Type B pancreatic cell (in vitro differentiated cells): ENCODE measurements around the gene ARHGEF17. TPM values are rescaled to one million over a fixed set of nuclear protein-coding genes. Genes with fewer than 3 reads are reported as not detected.

ENCODE experiments used
- DNase-seq: peaks from one replicate; pipeline ENCODE4 v3.0.0; 2021; ENCODE audit warnings: mixed read lengths; ENCODE audit not compliant: unreplicated experiment; ENCODE audit errors: extremely low spot score
- H3K27ac Mint-ChIP-seq: 2 replicates; pipeline ENCODE4 v1.8.0; 2021; ENCODE audit warnings: mild to moderate bottlenecking, mixed read lengths
- H3K27me3 Mint-ChIP-seq: 2 replicates; pipeline ENCODE4 v1.8.0; 2021; ENCODE audit warnings: mixed read lengths
- H3K36me3 Mint-ChIP-seq: 2 replicates; pipeline ENCODE4 v1.8.0; 2021; ENCODE audit warnings: mixed read lengths
- H3K4me1 Mint-ChIP-seq: one replicate; pipeline ENCODE4 v1.8.0; 2021; ENCODE audit warnings: mixed read lengths; ENCODE audit not compliant: unreplicated experiment
- H3K4me3 Mint-ChIP-seq: 2 replicates; pipeline ENCODE4 v1.8.0; 2021; ENCODE audit warnings: mild to moderate bottlenecking, mixed read lengths
- H3K9me3 Mint-ChIP-seq: 2 replicates; pipeline ENCODE4 v1.8.0; 2021; ENCODE audit warnings: mixed read lengths
- CTCF ChIP-seq: fragments of 200-600 bp; sonication (generic); conservative IDR thresholded peaks from 2 replicates; pipeline ENCODE4 v1.5.0; 2021; ENCODE audit warnings: antibody characterized with exemption, mild to moderate bottlenecking
- total RNA-seq: library from RNA; stranded (reverse); gene quantifications from 2 replicates; pipeline ENCODE4 v1.2.1, GENCODE V29; 2021; ENCODE audit warnings: low replicate concordance

Gene ARHGEF17
- total RNA-seq, 1 donor from 2014 or later = 69.7 TPM

- DNase-seq = peak; percentile 93
- H3K4me3 Mint-ChIP-seq = peak overlapping the region; percentile 28
- peaks cover 49% of the 10 kb centered on the region for H3K4me1 Mint-ChIP-seq
- no peaks in the 10 kb centered on the region for H3K36me3 Mint-ChIP-seq
- H3K27me3 Mint-ChIP-seq = no peaks in the 10 kb centered on the region
- H3K9me3 Mint-ChIP-seq = no peaks in the 10 kb centered on the region
- peak overlapping the region; percentile 39 for H3K27ac Mint-ChIP-seq
- TF ChIP-seq CTCF = peak; percentile 97
Observed at GRCh38 chr11:73335204-73335923, 27.3 kb downstream of the ARHGEF17 start.

GRCh38 chr11:73337846-73338245, 29.8 kb downstream of the ARHGEF17 start:
- Mint-ChIP-seq H3K4me1 (peaks cover 49% of the 10 kb centered on the region), H3K36me3 (no peaks in the 10 kb centered on the region), H3K9me3 (no peaks in the 10 kb centered on the region), H3K27ac (no peak overlapping the region), H3K4me3 (no peak overlapping the region), H3K27me3 (no peaks in the 10 kb centered on the region)
- DNase-seq = no peak
- TF ChIP-seq CTCF = no peak

GRCh38 chr11:73338279-73338678, 30.2 kb downstream of the ARHGEF17 start:
- no peak overlapping the region for H3K4me3 Mint-ChIP-seq
- no peaks in the 10 kb centered on the region for H3K36me3 Mint-ChIP-seq
- TF ChIP-seq CTCF = no peak
- H3K27ac Mint-ChIP-seq = no peak overlapping the region
- H3K9me3 Mint-ChIP-seq = no peaks in the 10 kb centered on the region
- H3K27me3 Mint-ChIP-seq = no peaks in the 10 kb centered on the region
- H3K4me1 Mint-ChIP-seq = peaks cover 45% of the 10 kb centered on the region
- no peak for DNase-seq

GRCh38 chr11:73340164-73340563, 32.1 kb downstream of the ARHGEF17 start:
- no peak for TF ChIP-seq CTCF
- Mint-ChIP-seq H3K4me3 (no peak overlapping the region), H3K36me3 (no peaks in the 10 kb centered on the region), H3K27me3 (no peaks in the 10 kb centered on the region), H3K27ac (no peak overlapping the region), H3K9me3 (no peaks in the 10 kb centered on the region), H3K4me1 (peaks cover 32% of the 10 kb centered on the region)
- no peak for DNase-seq

GRCh38 chr11:73342633-73343032, 34.6 kb downstream of the ARHGEF17 start:
- TF ChIP-seq CTCF = peak; percentile 30
- no peaks in the 10 kb centered on the region for H3K27me3 Mint-ChIP-seq
- H3K4me1 Mint-ChIP-seq = peaks cover 35% of the 10 kb centered on the region
- peak overlapping the region; percentile 88 for H3K4me3 Mint-ChIP-seq
- no peaks in the 10 kb centered on the region for H3K9me3 Mint-ChIP-seq
- DNase-seq = no peak
- H3K36me3 Mint-ChIP-seq = no peaks in the 10 kb centered on the region
- H3K27ac Mint-ChIP-seq = no peak overlapping the region
